Adipocyte (in vitro differentiated cells): Measurements from ENCODE around the gene TMOD4.
A peak's percentile ranks its signal among the peaks of the same experiment; 100 is the strongest.

Source experiments
- DNase-seq: peaks from one replicate; pipeline ENCODE4 v3.0.0-alpha.2; 2015; ENCODE audit warnings: low read depth
- H3K27me3 ChIP-seq: replicated peaks from 2 replicates; pipeline ENCODE4 v1.7.0; 2013; ENCODE audit warnings: mild to moderate bottlenecking, low read length, moderate library complexity; ENCODE audit not compliant: control insufficient read depth, insufficient read depth
- H3K36me3 ChIP-seq: 2 replicates; pipeline ENCODE4 v1.7.0; 2013; ENCODE audit warnings: low read length, mild to moderate bottlenecking, moderate library complexity; ENCODE audit not compliant: control insufficient read depth, insufficient read depth, severe bottlenecking
- H3K4me1 ChIP-seq: 2 replicates; pipeline ENCODE4 v1.7.0; 2013; ENCODE audit warnings: mild to moderate bottlenecking, low read length, moderate library complexity; ENCODE audit not compliant: control insufficient read depth, insufficient read depth
- H3K4me3 ChIP-seq: 2 replicates; pipeline ENCODE4 v1.7.0; 2013; ENCODE audit warnings: mild to moderate bottlenecking, low read length, moderate library complexity
- H3K9ac ChIP-seq: 2 replicates; pipeline ENCODE4 v1.7.0; 2013; ENCODE audit warnings: mild to moderate bottlenecking, low read length, moderate library complexity
- H3K9me3 ChIP-seq: 2 replicates; pipeline ENCODE4 v1.7.0; 2013; ENCODE audit warnings: mild to moderate bottlenecking, low read length, moderate library complexity; ENCODE audit not compliant: control insufficient read depth

The TMOD4 gene

GRCh38 chr1:151171190-151171589 lies 4.6 kb downstream of the TMOD4 start:
- Histone ChIP-seq H3K27me3 (no peaks in the 10 kb centered on the region), H3K36me3 (peaks cover 42% of the 10 kb centered on the region), H3K4me1 (peaks cover 23% of the 10 kb centered on the region), H3K4me3 (no peak overlapping the region), H3K9ac (no peak overlapping the region), H3K9me3 (no peaks in the 10 kb centered on the region)
- no peak for DNase-seq

- Histone ChIP-seq H3K36me3 (peaks cover 22% of the 10 kb centered on the region), H3K4me1 (peaks cover 20% of the 10 kb centered on the region), H3K4me3 (peak overlapping the region; percentile 97), H3K9me3 (no peaks in the 10 kb centered on the region), H3K9ac (peak overlapping the region; percentile 97), H3K27me3 (no peaks in the 10 kb centered on the region)
- DNase-seq: no peak
These were observed 8.7 kb downstream of the TMOD4 start for GRCh38 chr1:151167116-151167515.

GRCh38 chr1:151166505-151166956 lies 9.2 kb downstream of the TMOD4 start:
- Histone ChIP-seq H3K9me3 (no peaks in the 10 kb centered on the region), H3K9ac (peak overlapping the region; percentile 97), H3K36me3 (peaks cover 25% of the 10 kb centered on the region), H3K4me1 (peaks cover 20% of the 10 kb centered on the region), H3K4me3 (peak overlapping the region; percentile 97), H3K27me3 (no peaks in the 10 kb centered on the region)
- DNase-seq: peak; percentile 80

GRCh38 chr1:151165738-151166504 lies 9.9 kb downstream of the TMOD4 start, which contains the start of the genes LYSMD1 and SCNM1:
TSS of gene LYSMD1 (minus strand) at chr1:151165902. CDS start at chr1:151165258, 644 bp downstream.
TSS of gene SCNM1 (plus strand) at chr1:151166144. CDS start at chr1:151166153, 9 bp downstream.
- no peaks in the 10 kb centered on the region for H3K9me3 ChIP-seq
- DNase-seq: peak; percentile 99
- no peaks in the 10 kb centered on the region for H3K27me3 ChIP-seq
- H3K36me3 ChIP-seq: peaks cover 23% of the 10 kb centered on the region
- H3K4me1 ChIP-seq: peaks cover 20% of the 10 kb centered on the region
- peak within 1 kb of the TSS; percentile 97 for H3K9ac ChIP-seq
- peak within 1 kb of the TSS; percentile 97 for H3K4me3 ChIP-seq

GRCh38 chr1:151165281-151165737 lies 10.5 kb downstream of the TMOD4 start:
- Histone ChIP-seq H3K9me3 (no peaks in the 10 kb centered on the region), H3K9ac (peak overlapping the region; percentile 97), H3K36me3 (peaks cover 26% of the 10 kb centered on the region), H3K4me1 (peaks cover 20% of the 10 kb centered on the region), H3K27me3 (no peaks in the 10 kb centered on the region), H3K4me3 (peak overlapping the region; percentile 97)
- DNase-seq: peak; percentile 79

GRCh38 chr1:151164732-151165280 lies 11.0 kb downstream of the TMOD4 start:
- H3K4me3 ChIP-seq: peak overlapping the region; percentile 97
- peaks cover 30% of the 10 kb centered on the region for H3K36me3 ChIP-seq
- H3K27me3 ChIP-seq: no peaks in the 10 kb centered on the region
- peak; percentile 63 for DNase-seq
- H3K4me1 ChIP-seq: peaks cover 20% of the 10 kb centered on the region
- no peaks in the 10 kb centered on the region for H3K9me3 ChIP-seq
- peak overlapping the region; percentile 97 for H3K9ac ChIP-seq

- Histone ChIP-seq H3K36me3 (peaks cover 50% of the 10 kb centered on the region), H3K9ac (no peak overlapping the region), H3K9me3 (no peaks in the 10 kb centered on the region), H3K4me1 (peaks cover 5% of the 10 kb centered on the region), H3K4me3 (no peak overlapping the region), H3K27me3 (no peaks in the 10 kb centered on the region)
- DNase-seq: no peak
These were observed 16.4 kb downstream of the TMOD4 start for GRCh38 chr1:151159373-151159772.

GRCh38 chr1:151158751-151159251 lies 17.0 kb downstream of the TMOD4 start:
- H3K9me3 ChIP-seq: no peaks in the 10 kb centered on the region
- H3K4me1 ChIP-seq: no peaks in the 10 kb centered on the region
- no peak overlapping the region for H3K4me3 ChIP-seq
- no peak overlapping the region for H3K9ac ChIP-seq
- no peak for DNase-seq
- no peaks in the 10 kb centered on the region for H3K27me3 ChIP-seq
- H3K36me3 ChIP-seq: peaks cover 50% of the 10 kb centered on the region

GRCh38 chr1:151158326-151158725 lies 17.5 kb downstream of the TMOD4 start:
- Histone ChIP-seq H3K4me1 (no peaks in the 10 kb centered on the region), H3K4me3 (no peak overlapping the region), H3K36me3 (peaks cover 50% of the 10 kb centered on the region), H3K9ac (no peak overlapping the region), H3K27me3 (no peaks in the 10 kb centered on the region), H3K9me3 (no peaks in the 10 kb centered on the region)
- DNase-seq: no peak

GRCh38 chr1:151157067-151157531 lies 18.7 kb downstream of the TMOD4 start:
- Histone ChIP-seq H3K4me1 (no peaks in the 10 kb centered on the region), H3K4me3 (no peak overlapping the region), H3K36me3 (peaks cover 50% of the 10 kb centered on the region), H3K9ac (no peak overlapping the region), H3K27me3 (no peaks in the 10 kb centered on the region), H3K9me3 (no peaks in the 10 kb centered on the region)
- no peak for DNase-seq

- H3K27me3 ChIP-seq: no peaks in the 10 kb centered on the region
- H3K4me3 ChIP-seq: no peak within 1 kb of the TSS
- no peaks in the 10 kb centered on the region for H3K9me3 ChIP-seq
- no peaks in the 10 kb centered on the region for H3K4me1 ChIP-seq
- peaks cover 46% of the 10 kb centered on the region for H3K36me3 ChIP-seq
- DNase-seq: no peak
- H3K9ac ChIP-seq: no peak within 1 kb of the TSS
These were observed 19.3 kb downstream of the TMOD4 start, which contains the start of gene TNFAIP8L2 for GRCh38 chr1:151156515-151156819. TSS of gene TNFAIP8L2 (plus strand) at chr1:151156649. CDS start at chr1:151158698, 2,049 bp downstream.
